Colonic mucosa (tissue), 4 donors: Measurements from ENCODE around the gene EFCAB12. TPM values are rescaled to one million over a fixed set of nuclear protein-coding genes. Genes with fewer than 3 reads are reported as not detected.

Experiments
- DNase-seq: peaks from one replicate; pipeline ENCODE4 v3.0.0-alpha.2; 2020
- H3K27ac ChIP-seq: fragments of 200-600 bp; one replicate; pipeline ENCODE4 v1.8.0; 2021
- H3K27me3 ChIP-seq: fragments of 200-600 bp; one replicate; pipeline ENCODE4 v1.8.0; 2021
- H3K36me3 ChIP-seq: fragments of 200-600 bp; one replicate; pipeline ENCODE4 v1.8.0; 2021
- H3K4me1 ChIP-seq: fragments of 200-600 bp; one replicate; pipeline ENCODE4 v1.8.0; 2021; ENCODE audit warnings: mild to moderate bottlenecking
- H3K4me3 ChIP-seq: fragments of 200-600 bp; one replicate; pipeline ENCODE4 v1.8.0; 2021
- H3K9ac ChIP-seq, 2 donors: one replicate each; pipeline ENCODE4 v1.7.0; 2013; ENCODE audit warnings: control low read depth in 2 of 2, low read depth in 2 of 2, low read length in 2 of 2
- H3K9me3 ChIP-seq: fragments of 200-600 bp; one replicate; pipeline ENCODE4 v1.8.0; 2021
- intact Hi-C: fragments of 100-400 bp; cut with DNase I; formaldehyde crosslinking; loops from one replicate; pipeline ENCODE4 v1.14.1; 2022
- total RNA-seq, 2 donors: library from RNA; stranded (reverse); fragmentation: NEBNext Ultra II Directional in 1 of 2; extraction: Animal tissue kit (Norgen Biotek cat#: 25700) in 1 of 2; gene quantifications; one replicate each; pipeline ENCODE4 v1.2.1, GENCODE V29; 2021
- TF ChIP-seq, protein P1 (sequence below): fragments of 200-600 bp; IDR thresholded peaks from one replicate; pipeline ENCODE4 v1.8.0; 2022; ENCODE audit warnings: antibody characterized with exemption, mild to moderate bottlenecking
- donor health status: healthy.
- donor health status: DM: no; HTN: no; CAD: no.
- donor health status: DM: no; HTN: no; CAD: no.

Gene EFCAB12
- total RNA-seq, 2 donors from 2014 or later, result 0.16 to 0.47 TPM

DNA sequence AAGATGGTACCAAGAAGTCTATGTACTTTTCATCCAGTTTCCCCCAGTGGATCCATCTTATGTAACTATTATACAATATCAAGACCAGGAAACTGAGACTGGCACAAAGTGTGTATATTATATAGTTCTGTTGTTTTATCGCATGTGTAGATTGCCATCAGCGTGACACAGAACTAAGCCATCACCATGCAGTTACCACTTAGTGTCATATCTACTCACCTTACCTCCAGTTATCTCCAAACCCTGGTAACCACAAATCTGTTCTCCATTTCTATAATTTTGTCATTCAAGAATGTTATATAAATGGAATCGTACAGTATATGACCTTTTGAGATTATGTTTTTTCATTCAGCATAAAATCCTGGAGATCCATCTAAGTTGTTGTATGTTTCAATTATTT, 34.7 kb upstream of the EFCAB12 start:
- intact Hi-C loops, result no loop called here
- Histone ChIP-seq H3K27ac (no peak overlapping the region), H3K4me1 (no peaks in the 10 kb centered on the region), H3K36me3 (no peaks in the 10 kb centered on the region), H3K9me3 (no peaks in the 10 kb centered on the region), H3K9ac (no peak overlapping the region), H3K4me3 (no peak overlapping the region), H3K27me3 (no peaks in the 10 kb centered on the region)
- DNase-seq, result no peak
- TF ChIP-seq, protein P1, sequence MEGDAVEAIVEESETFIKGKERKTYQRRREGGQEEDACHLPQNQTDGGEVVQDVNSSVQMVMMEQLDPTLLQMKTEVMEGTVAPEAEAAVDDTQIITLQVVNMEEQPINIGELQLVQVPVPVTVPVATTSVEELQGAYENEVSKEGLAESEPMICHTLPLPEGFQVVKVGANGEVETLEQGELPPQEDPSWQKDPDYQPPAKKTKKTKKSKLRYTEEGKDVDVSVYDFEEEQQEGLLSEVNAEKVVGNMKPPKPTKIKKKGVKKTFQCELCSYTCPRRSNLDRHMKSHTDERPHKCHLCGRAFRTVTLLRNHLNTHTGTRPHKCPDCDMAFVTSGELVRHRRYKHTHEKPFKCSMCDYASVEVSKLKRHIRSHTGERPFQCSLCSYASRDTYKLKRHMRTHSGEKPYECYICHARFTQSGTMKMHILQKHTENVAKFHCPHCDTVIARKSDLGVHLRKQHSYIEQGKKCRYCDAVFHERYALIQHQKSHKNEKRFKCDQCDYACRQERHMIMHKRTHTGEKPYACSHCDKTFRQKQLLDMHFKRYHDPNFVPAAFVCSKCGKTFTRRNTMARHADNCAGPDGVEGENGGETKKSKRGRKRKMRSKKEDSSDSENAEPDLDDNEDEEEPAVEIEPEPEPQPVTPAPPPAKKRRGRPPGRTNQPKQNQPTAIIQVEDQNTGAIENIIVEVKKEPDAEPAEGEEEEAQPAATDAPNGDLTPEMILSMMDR, result no peak

DNA sequence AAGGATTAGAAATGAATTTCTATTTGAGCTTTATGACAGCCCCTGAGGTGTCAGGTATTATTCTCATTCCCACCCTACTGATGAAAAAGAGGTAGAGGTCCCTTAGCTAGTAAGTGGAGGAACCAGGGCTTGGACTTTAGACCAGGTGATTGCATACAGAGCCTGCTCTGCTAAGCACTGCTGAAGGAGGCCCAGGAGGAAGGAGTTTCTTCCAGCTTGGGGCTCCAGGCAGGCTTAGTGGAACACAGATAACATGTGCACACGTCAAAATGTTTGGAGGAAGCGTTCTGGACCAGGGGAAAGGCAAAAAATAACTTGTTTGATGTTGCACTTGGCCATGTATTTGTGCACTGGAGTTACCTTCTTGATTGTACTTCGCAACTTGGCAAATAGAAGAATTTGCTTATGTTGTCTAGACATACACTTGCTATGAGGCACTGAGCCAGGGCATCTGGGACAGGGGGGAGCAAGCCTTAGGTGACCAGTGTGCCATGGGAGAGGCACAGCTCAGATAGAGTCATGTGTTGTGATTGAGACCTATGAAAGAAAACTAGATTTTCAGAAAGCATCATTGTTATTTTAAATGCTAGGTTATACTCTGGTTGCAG, 34.0 kb upstream of the EFCAB12 start:
- TF ChIP-seq, protein P1, result no peak
- no peak overlapping the region for H3K4me3 ChIP-seq
- no peaks in the 10 kb centered on the region for H3K9me3 ChIP-seq
- no peak for DNase-seq
- H3K9ac ChIP-seq, result no peak overlapping the region
- H3K36me3 ChIP-seq, result no peaks in the 10 kb centered on the region
- H3K27ac ChIP-seq, result no peak overlapping the region
- intact Hi-C loops, result no loop called here
- H3K27me3 ChIP-seq, result no peaks in the 10 kb centered on the region
- H3K4me1 ChIP-seq, result no peaks in the 10 kb centered on the region

DNA sequence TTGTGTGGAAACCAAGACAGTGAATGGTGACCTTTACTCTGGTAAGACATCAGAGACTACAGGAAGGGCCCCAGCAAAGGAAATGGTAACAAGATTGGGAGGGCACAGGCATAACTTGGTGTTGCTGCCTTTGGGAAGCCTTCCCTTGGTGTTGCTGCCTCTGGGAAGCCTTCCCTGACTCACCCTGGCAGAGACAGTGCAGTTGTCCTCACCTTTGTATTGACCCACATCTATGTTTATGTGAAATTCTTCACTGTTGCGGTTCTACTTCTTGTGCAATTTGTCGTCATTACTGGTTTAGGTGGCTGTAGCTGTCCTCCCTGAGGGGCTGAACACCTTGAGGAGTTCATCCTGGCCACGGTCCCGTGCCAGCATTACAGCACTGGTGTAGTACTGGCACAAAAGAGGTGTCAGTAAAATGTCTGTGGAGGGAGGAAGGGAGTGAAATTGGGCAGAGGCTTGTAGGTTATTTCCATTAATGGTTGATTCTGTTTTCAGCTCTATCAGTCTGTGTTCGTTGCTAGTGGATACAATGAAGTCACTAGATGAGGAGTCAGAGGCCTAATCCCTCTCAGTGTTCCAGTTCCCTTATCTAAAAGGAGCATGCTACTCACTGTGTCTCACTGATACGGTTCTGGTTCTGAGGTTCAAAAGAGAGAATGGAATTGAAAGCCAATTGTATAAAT, 33.2 kb upstream of the EFCAB12 start:
- Histone ChIP-seq H3K9me3 (no peaks in the 10 kb centered on the region), H3K4me3 (no peak overlapping the region), H3K4me1 (no peaks in the 10 kb centered on the region), H3K36me3 (no peaks in the 10 kb centered on the region), H3K9ac (no peak overlapping the region), H3K27me3 (no peaks in the 10 kb centered on the region), H3K27ac (no peak overlapping the region)
- TF ChIP-seq, protein P1, result no peak
- no peak for DNase-seq
- intact Hi-C loops, result no loop called here

DNA sequence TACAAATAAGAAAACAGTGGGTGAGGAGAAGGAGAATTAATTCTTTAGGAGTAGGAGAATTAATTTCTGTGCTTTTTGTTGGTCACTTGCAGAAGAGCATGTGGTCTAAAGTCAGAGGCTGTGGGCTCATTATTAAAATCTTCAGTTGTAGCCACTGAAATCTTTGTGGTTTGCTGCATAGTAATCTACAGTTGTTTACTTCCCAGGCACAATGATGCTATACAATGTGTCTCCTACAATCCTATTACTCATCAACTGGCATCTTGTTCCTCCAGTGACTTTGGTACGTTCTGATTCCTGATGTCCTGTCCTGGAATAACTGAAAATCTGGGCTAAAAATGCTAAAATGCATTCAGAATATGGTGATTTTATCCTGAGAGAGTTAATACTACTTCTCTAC, 32.6 kb upstream of the EFCAB12 start:
- Histone ChIP-seq H3K36me3 (no peaks in the 10 kb centered on the region), H3K4me1 (no peaks in the 10 kb centered on the region), H3K27me3 (no peaks in the 10 kb centered on the region), H3K27ac (no peak overlapping the region), H3K4me3 (no peak overlapping the region), H3K9me3 (no peaks in the 10 kb centered on the region), H3K9ac (no peak overlapping the region)
- TF ChIP-seq, protein P1, result no peak
- DNase-seq, result no peak
- intact Hi-C loops, result no loop called here

DNA sequence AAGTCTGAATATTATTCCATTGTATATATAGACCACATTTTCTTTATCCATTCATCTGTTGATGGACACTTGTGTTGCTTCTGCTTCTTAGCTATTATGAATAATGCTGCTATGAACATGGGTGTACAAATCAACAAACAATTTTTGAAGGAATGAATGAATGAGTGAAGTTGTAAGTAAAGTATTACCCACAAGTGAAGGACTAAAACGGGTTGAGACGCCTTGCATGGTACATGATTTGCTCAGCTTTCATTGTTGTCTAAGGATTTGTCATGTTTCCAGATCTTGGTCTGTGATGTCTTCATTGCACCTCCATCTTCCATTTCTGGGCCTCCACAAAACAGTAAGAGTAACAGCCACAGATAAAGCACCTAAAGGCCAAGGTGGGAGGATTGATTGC, 32.1 kb upstream of the EFCAB12 start:
- intact Hi-C loops, result no loop called here
- no peak for DNase-seq
- no peaks in the 10 kb centered on the region for H3K9me3 ChIP-seq

More for the DNA sequence above, 32.1 kb upstream of the EFCAB12 start:
- Histone ChIP-seq H3K4me1 (no peaks in the 10 kb centered on the region), H3K9ac (no peak overlapping the region), H3K27ac (no peak overlapping the region), H3K4me3 (no peak overlapping the region), H3K27me3 (no peaks in the 10 kb centered on the region), H3K36me3 (no peaks in the 10 kb centered on the region)
- TF ChIP-seq, protein P1, result no peak
